A549 (cell line): ENCODE data around the gene PSMD6. TPM values are rescaled to one million over a fixed set of nuclear protein-coding genes. Genes with fewer than 3 reads are reported as not detected.

Experiments
- ATAC-seq, 2 experiments: fragments of 200-7000 bp in 1 of 2; fragments of >200 bp in 1 of 2; cut with Nextera tagmentation in 1 of 2; cut with Tn5 transposase in 1 of 2; 3 replicates each; pipeline versions ENCODE4 v1.8.0 to v1.9.1; 2018 to 2020; ENCODE audit warnings: mild to moderate bottlenecking in 1 of 2, moderate library complexity in 1 of 2
- CTCF ChIA-PET: fragments of 300-600 bp; sonication (Branson Sonifier 250); formaldehyde crosslinking; extraction: SDS; loops from one replicate; lab custom pipeline; 2021; ENCODE audit warnings: antibody characterized with exemption, inconsistent platforms; lab: Yijun Ruan, JAX
- POLR2A ChIA-PET: fragments of 350-600 bp; formaldehyde crosslinking; extraction: SDS; loops from one replicate; lab custom pipeline; 2021; ENCODE audit warnings: antibody characterized with exemption, inconsistent platforms; lab: Yijun Ruan, JAX
- DNase-seq, 2 experiments: peaks; one replicate each; pipeline versions ENCODE4 v3.0.0 to v3.0.0-alpha.2; 2011 to 2016; ENCODE audit warnings: low read depth in 1 of 2, low spot score in 1 of 2
- FAIRE-seq: peaks from 2 replicates; lab custom pipeline; 2011; peaks lifted over from hg19 to GRCh38; lab: Jason Lieb, UNC
- H3K27ac ChIP-seq, 2 experiments: fragments of >200 bp; sonication (Bioruptor Twin); formaldehyde crosslinking; 3 replicates each; pipeline ENCODE4 v1.5.1; 2016 to 2017
- H3K4me1 ChIP-seq: fragments of >200 bp; sonication (Bioruptor Twin); formaldehyde crosslinking; 3 replicates; pipeline ENCODE4 v1.6.1; 2016
- H3K4me2 ChIP-seq: fragments of >200 bp; sonication (Bioruptor Twin); formaldehyde crosslinking; 3 replicates; pipeline ENCODE4 v1.6.1; 2016
- H3K4me3 ChIP-seq: fragments of >200 bp; sonication (Bioruptor Twin); formaldehyde crosslinking; 3 replicates; pipeline ENCODE4 v1.5.1; 2016
- H3K9me3 ChIP-seq: fragments of >200 bp; sonication (Bioruptor Twin); formaldehyde crosslinking; 3 replicates; pipeline ENCODE4 v1.6.1; 2016
- ATOH8 ChIP-seq: fragments of 250-450 bp; sonication (Bioruptor Pico); IDR thresholded peaks from 2 replicates; pipeline ENCODE4 v1.5.0; 2020; ENCODE audit warnings: low read depth, mild to moderate bottlenecking, moderate library complexity
- CBX2 ChIP-seq: fragments of 200-600 bp; sonication (generic); IDR thresholded peaks from 2 replicates; pipeline ENCODE4 v1.6.1; 2016; ENCODE audit warnings: low read depth, mild to moderate bottlenecking, borderline replicate concordance
- CBX8 ChIP-seq: fragments of 200-600 bp; sonication (generic); IDR thresholded peaks from 2 replicates; pipeline ENCODE4 v1.6.1; 2016
- EHF ChIP-seq: fragments of 250-450 bp; sonication (Bioruptor Pico); IDR thresholded peaks from 2 replicates; pipeline ENCODE4 v1.5.0; 2020; ENCODE audit warnings: mild to moderate bottlenecking
- EP300 ChIP-seq, 2 experiments: fragments of >200 bp; sonication (Bioruptor Twin); formaldehyde crosslinking; IDR thresholded peaks; 2 replicates in 1 of 2; 3 replicates in 1 of 2; pipeline ENCODE4 v1.6.1; 2016 to 2017
- ESRRA ChIP-seq: fragments of 150-350 bp; IDR thresholded peaks from 2 replicates; pipeline ENCODE4 v1.6.1; 2014; ENCODE audit warnings: mild to moderate bottlenecking, low read length, borderline replicate concordance
- FOSB ChIP-seq: fragments of 250-450 bp; sonication (Bioruptor Pico); IDR thresholded peaks from 2 replicates; pipeline ENCODE4 v1.5.0; 2020; ENCODE audit warnings: mild to moderate bottlenecking, moderate library complexity
- GATA3 ChIP-seq: IDR thresholded peaks from 2 replicates; pipeline ENCODE4 v1.6.1; 2012; ENCODE audit warnings: borderline replicate concordance
- HES2 ChIP-seq: fragments of >200 bp; sonication (Bioruptor Twin); formaldehyde crosslinking; IDR thresholded peaks from 2 replicates; pipeline ENCODE4 v1.6.1; 2016
- HEYL ChIP-seq: fragments of 250-450 bp; sonication (Bioruptor Pico); IDR thresholded peaks from 2 replicates; pipeline ENCODE4 v1.8.0; 2021; ENCODE audit warnings: mild to moderate bottlenecking, moderate library complexity
- MAZ ChIP-seq: fragments of 150-350 bp; IDR thresholded peaks from 2 replicates; pipeline ENCODE4 v1.6.1; 2014; ENCODE audit warnings: antibody characterized with exemption, low read depth, low read length, borderline replicate concordance
- POLR2A ChIP-seq: IDR thresholded peaks from 2 replicates; pipeline ENCODE4 v1.6.1; 2012; ENCODE audit warnings: mild to moderate bottlenecking, low read length
- POLR2AphosphoS2 ChIP-seq: conservative IDR thresholded peaks from 2 replicates; pipeline ENCODE4 v1.6.1; 2012; ENCODE audit warnings: low read length, improper control_type of control experiment, inconsistent platforms
- RAD21 ChIP-seq, 2 experiments: fragments of >200 bp in 1 of 2; sonication (Bioruptor Twin) in 1 of 2; formaldehyde crosslinking in 1 of 2; IDR thresholded peaks in 1 of 2; conservative IDR thresholded peaks in 1 of 2; 2 replicates in 1 of 2; 3 replicates in 1 of 2; pipeline ENCODE4 v1.6.1; 2012 to 2018; ENCODE audit warnings: inconsistent platforms in 1 of 2
- RARB ChIP-seq: fragments of 250-450 bp; sonication (Bioruptor Pico); IDR thresholded peaks from 2 replicates; pipeline ENCODE4 v1.8.0; 2021; ENCODE audit warnings: mild to moderate bottlenecking, moderate library complexity
- RCOR1 ChIP-seq: fragments of 150-350 bp; IDR thresholded peaks from 2 replicates; pipeline ENCODE4 v1.6.1; 2014; ENCODE audit warnings: antibody characterized with exemption, low read length, low read depth
- REST ChIP-seq: fragments of 200-600 bp; sonication (generic); IDR thresholded peaks from 2 replicates; pipeline ENCODE4 v1.6.1; 2016; ENCODE audit warnings: antibody characterized with exemption, mild to moderate bottlenecking, moderate library complexity
- SMC3 ChIP-seq: fragments of >200 bp; sonication (Bioruptor Twin); formaldehyde crosslinking; IDR thresholded peaks from 3 replicates; pipeline ENCODE4 v1.6.1; 2018; ENCODE audit warnings: inconsistent platforms
- TP53 ChIP-seq: fragments of 250-450 bp; sonication (Bioruptor Pico); IDR thresholded peaks from 2 replicates; pipeline ENCODE4 v1.5.0; 2021; ENCODE audit warnings: mild to moderate bottlenecking, moderate library complexity
- USF2 ChIP-seq: fragments of 450-650 bp; IDR thresholded peaks from 2 replicates; pipeline ENCODE4 v1.6.1; 2014; ENCODE audit warnings: antibody characterized with exemption
- ZNF302 ChIP-seq: fragments of 250-450 bp; sonication (Bioruptor Pico); IDR thresholded peaks from 2 replicates; pipeline ENCODE4 v1.9.0; 2021; ENCODE audit warnings: inconsistent platforms, mild to moderate bottlenecking, moderate library complexity
- ZSCAN20 ChIP-seq: fragments of 250-450 bp; sonication (Bioruptor Pico); IDR thresholded peaks from 2 replicates; pipeline ENCODE4 v1.8.0; 2022; ENCODE audit warnings: mild to moderate bottlenecking, moderate library complexity
- WGBS: methylation state at CpG from one replicate; pipeline ENCODE4 v1.1.6; 2017; ENCODE audit errors: missing lambda C conversion rate; 5-methylcytosine and 5-hydroxymethylcytosine counted together
- polyA plus RNA-seq, 4 experiments: library from polyadenylated mRNA; depleted of rRNA in 3 of 4; stranded (reverse); fragments of >200 nt; fragmentation: RNase III in 1 of 4; extraction: RNeasy Plus Mini Kit Qiagen cat#74134 plus additional on column Dnase treatment in 1 of 4; gene quantifications; 2 replicates in 3 of 4; 3 replicates in 1 of 4; pipeline ENCODE4 v1.2.3, GENCODE V29; 2011 to 2017
- TF ChIP-seq, protein P1 (sequence below): fragments of 250-450 bp; sonication (Bioruptor Pico); IDR thresholded peaks from 2 replicates; pipeline ENCODE4 v1.5.0; 2021; ENCODE audit warnings: mild to moderate bottlenecking, moderate library complexity, borderline replicate concordance

Gene PSMD6
- polyA plus RNA-seq, 2 of the 4 experiments (the other 2 are of a cell fraction): 76.8 to 117 TPM

DNA sequence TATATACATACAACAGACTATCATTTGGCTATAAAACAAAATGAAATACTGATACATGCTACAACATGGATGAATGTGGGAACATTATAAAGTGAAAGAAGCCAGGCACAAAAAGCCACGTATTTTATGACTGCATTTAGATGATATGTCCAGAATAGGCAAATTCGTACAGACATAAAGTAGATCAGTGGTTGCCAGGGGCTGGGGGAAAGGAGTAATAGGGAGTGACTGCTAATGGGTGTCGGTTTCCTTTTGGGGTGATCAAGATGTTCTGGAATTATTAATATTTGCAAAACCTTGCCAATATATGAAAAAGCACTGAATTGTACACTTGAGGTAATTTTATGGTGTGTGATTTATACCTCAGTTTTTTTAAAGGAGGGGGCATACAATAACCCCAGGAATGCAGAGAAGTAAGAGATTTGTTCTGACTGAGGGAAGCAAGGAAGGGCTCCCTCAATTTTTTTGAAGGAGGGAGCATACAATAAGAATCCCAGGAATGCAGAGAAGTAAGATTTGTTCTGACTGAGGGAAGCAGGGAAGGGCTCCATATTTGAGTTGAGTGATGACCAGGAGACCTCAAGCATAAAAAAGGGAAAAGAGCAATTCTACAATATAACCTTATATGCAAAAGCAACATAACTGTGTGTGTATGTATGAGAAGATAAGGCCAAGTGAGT, 6.2 kb downstream of the PSMD6 start:
- FAIRE-seq: no peak
- no peak for ATAC-seq
- Histone ChIP-seq H3K4me3 (no peak overlapping the region), H3K27ac (no peak overlapping the region), H3K4me2 (no peak overlapping the region), H3K9me3 (no peaks in the 10 kb centered on the region), H3K4me1 (peaks cover 5% of the 10 kb centered on the region; the same call in 2 of the 3 replicates)
- ChIA-PET CTCF (no interaction called here), POLR2A (no interaction called here)
- DNase-seq: no peak
- TF ChIP-seq POLR2A (no peak), POLR2AphosphoS2 (no peak), ATOH8 (CRISPR knock-in tag) (no peak), RCOR1 (no peak), RAD21 (conservative IDR thresholded peaks at IDR 0.05 in 1 of 2, IDR thresholded peaks at IDR 0.05 in 1 of 2) (no peak), EHF (CRISPR knock-in tag) (no peak), ESRRA (no peak)
- TF ChIP-seq, protein P1, sequence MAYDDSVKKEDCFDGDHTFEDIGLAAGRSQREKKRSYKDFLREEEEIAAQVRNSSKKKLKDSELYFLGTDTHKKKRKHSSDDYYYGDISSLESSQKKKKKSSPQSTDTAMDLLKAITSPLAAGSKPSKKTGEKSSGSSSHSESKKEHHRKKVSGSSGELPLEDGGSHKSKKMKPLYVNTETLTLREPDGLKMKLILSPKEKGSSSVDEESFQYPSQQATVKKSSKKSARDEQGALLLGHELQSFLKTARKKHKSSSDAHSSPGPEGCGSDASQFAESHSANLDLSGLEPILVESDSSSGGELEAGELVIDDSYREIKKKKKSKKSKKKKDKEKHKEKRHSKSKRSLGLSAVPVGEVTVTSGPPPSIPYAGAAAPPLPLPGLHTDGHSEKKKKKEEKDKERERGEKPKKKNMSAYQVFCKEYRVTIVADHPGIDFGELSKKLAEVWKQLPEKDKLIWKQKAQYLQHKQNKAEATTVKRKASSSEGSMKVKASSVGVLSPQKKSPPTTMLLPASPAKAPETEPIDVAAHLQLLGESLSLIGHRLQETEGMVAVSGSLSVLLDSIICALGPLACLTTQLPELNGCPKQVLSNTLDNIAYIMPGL: no peak
- 92% methylated on average over 3 of the region's 3 CpGs for WGBS

DNA sequence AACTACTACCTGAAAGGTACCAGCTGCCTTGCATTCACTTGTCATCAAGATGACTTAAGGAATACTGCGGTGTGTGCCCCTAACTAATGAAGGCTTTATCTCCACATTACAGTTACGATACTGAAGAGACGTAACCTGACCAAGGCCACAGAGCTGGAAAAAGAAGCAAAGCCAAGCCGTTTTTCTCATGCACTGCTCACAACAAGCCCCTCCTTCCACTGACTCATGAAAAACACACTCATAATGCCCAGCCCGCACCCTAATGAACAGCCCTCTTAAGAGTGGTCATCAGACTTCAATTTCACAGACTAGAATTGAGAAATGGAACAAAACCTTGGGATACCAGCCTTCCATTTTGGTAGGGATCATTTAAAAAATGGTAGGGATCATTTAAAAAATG, 11.6 kb downstream of the PSMD6 start:
- Histone ChIP-seq H3K27ac (no peak overlapping the region), H3K4me2 (no peak overlapping the region), H3K4me1 (peaks cover 7% of the 10 kb centered on the region; the same call in 1 of the 3 replicates), H3K9me3 (no peaks in the 10 kb centered on the region), H3K4me3 (no peak overlapping the region)
- ChIA-PET CTCF (interaction anchor here (1.4 to 2.1 kb wide), 2 partner anchors 12 to 18 kb away, joined by 5 to 10 read pairs; partner anchors contain the start of gene PSMD6), POLR2A (no interaction called here)
- WGBS: 58% methylated on average over 5 of the region's 5 CpGs
- no peak for TF ChIP-seq CBX2
- no peak for TF ChIP-seq HES2
- TF ChIP-seq EHF (CRISPR knock-in tag): no peak
- no peak for TF ChIP-seq HEYL
- no peak for TF ChIP-seq REST
- TF ChIP-seq RARB (CRISPR knock-in tag): no peak
- TF ChIP-seq RCOR1: no peak
- no peak for TF ChIP-seq FOSB (CRISPR knock-in tag)
- no peak for TF ChIP-seq ATOH8 (CRISPR knock-in tag)
- no peak for TF ChIP-seq ZSCAN20 (CRISPR knock-in tag)
- no peak for TF ChIP-seq ZNF302
- no peak for TF ChIP-seq USF2
- no peak for TF ChIP-seq EP300 (IDR thresholded peaks at IDR 0.05)
- TF ChIP-seq CBX8: no peak
- no peak for TF ChIP-seq TP53 (CRISPR knock-in tag)
- no peak for TF ChIP-seq GATA3
- no peak for TF ChIP-seq MAZ
- no peak for TF ChIP-seq POLR2AphosphoS2
- TF ChIP-seq SMC3: no peak
- FAIRE-seq: no peak
- peak in 1 of 2 experiments; percentile 36; a peak in 1 of 6 replicates for ATAC-seq
- DNase-seq: no peak
